Right atrium auricular region (tissue), 2 donors: ENCODE measurements around the gene GPC3. TPM values are rescaled to one million over a fixed set of nuclear protein-coding genes. Genes with fewer than 3 reads are reported as not detected.
"Not testable (repeated sequence)": the region's sequence is repeated elsewhere in the genome, so short reads cannot be mapped to it uniquely, and the experiment has no call there.

Experiments
- DNase-seq: peaks from one replicate; pipeline ENCODE4 v3.0.0-alpha.2; 2019; ENCODE audit warnings: low spot score
- H3K27ac ChIP-seq, 2 donors: fragments of 200-600 bp; sonication (generic); 1 replicate in 1 of 2; 2 replicates in 1 of 2; pipeline ENCODE4 v1.5.1; 2016 to 2019
- H3K27me3 ChIP-seq, 2 donors: fragments of 200-600 bp; sonication (generic); one replicate each; pipeline versions ENCODE4 v1.5.1 to v1.6.0; 2017 to 2019
- H3K36me3 ChIP-seq: fragments of 200-600 bp; sonication (generic); one replicate; pipeline ENCODE4 v1.5.1; 2016
- H3K4me1 ChIP-seq, 2 donors: fragments of 200-600 bp; sonication (generic); one replicate each; pipeline versions ENCODE4 v1.5.1 to v1.6.0; 2017 to 2019
- H3K4me3 ChIP-seq, 2 donors: fragments of 200-600 bp; sonication (generic); 1 replicate in 1 of 2; 2 replicates in 1 of 2; pipeline ENCODE4 v1.5.1; 2017 to 2019; ENCODE audit warnings: mild to moderate bottlenecking in 1 of 2, moderate library complexity in 1 of 2
- H3K9me3 ChIP-seq, 2 donors: fragments of 200-600 bp; sonication (generic); one replicate each; pipeline ENCODE4 v1.5.1; 2019
- total RNA-seq, 2 donors: library from RNA; depleted of rRNA; stranded (reverse); fragments of >200 nt; gene quantifications; one replicate each; pipeline ENCODE4 v1.1.0, GENCODE V29; 2016
- TF ChIP-seq, protein P1 (sequence below), 2 donors: fragments of 200-600 bp; sonication (generic); IDR thresholded peaks; one replicate each; pipeline ENCODE4 v1.5.1; 2019; ENCODE audit warnings: antibody characterized with exemption in 2 of 2

The GPC3 gene
- total RNA-seq, 2 donors from 2014 or later = 3.5 to 18.6 TPM

DNA sequence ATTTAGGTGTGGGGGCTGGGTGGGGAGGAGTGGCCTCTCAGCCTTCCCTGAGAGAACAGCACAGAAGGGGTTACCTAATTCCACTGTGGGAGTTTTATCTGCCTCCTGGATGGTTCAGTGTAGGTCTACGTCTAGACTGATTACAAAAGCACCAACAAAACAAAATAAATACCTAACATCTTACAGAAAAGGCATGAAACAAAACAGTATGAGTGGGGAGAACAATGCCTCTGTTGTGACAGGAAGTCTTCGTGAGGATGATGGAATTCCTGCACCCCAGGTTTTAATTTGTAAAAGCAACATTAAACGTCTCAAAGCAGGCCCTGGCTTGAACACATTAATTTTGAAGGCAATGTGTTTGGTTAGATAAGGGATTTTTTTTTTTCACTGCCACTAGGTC lies 458.0 kb downstream of the GPC3 start:
- TF ChIP-seq, protein P1, sequence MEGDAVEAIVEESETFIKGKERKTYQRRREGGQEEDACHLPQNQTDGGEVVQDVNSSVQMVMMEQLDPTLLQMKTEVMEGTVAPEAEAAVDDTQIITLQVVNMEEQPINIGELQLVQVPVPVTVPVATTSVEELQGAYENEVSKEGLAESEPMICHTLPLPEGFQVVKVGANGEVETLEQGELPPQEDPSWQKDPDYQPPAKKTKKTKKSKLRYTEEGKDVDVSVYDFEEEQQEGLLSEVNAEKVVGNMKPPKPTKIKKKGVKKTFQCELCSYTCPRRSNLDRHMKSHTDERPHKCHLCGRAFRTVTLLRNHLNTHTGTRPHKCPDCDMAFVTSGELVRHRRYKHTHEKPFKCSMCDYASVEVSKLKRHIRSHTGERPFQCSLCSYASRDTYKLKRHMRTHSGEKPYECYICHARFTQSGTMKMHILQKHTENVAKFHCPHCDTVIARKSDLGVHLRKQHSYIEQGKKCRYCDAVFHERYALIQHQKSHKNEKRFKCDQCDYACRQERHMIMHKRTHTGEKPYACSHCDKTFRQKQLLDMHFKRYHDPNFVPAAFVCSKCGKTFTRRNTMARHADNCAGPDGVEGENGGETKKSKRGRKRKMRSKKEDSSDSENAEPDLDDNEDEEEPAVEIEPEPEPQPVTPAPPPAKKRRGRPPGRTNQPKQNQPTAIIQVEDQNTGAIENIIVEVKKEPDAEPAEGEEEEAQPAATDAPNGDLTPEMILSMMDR (IDR thresholded peaks at IDR 0.05) = no peak
- H3K4me3 ChIP-seq = no peak overlapping the region
- H3K27ac ChIP-seq = no peak overlapping the region
- no peaks in the 10 kb centered on the region for H3K36me3 ChIP-seq
- DNase-seq = no peak
- H3K27me3 ChIP-seq = no peaks in the 10 kb centered on the region
- H3K9me3 ChIP-seq = no peaks in the 10 kb centered on the region
- no peaks in the 10 kb centered on the region for H3K4me1 ChIP-seq

DNA sequence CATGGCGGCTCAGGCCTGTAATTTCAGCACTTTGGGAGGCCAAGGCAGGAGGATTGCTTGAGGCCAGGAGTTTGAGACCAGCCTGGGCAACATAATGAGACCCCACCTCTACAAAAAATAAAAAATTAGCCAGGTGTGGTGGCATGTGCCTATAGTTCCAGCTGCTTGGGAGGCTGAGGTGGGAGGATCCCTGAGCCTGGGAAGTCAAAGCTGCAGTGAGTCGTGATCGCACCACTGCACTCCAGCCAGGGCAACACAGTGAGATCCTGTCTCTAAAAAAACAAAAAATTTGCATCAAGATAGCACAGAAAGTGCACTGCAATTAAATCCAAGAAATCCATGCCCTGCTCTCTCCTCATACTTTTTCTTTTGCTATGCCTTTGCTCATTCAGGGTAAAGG lies 458.6 kb downstream of the GPC3 start:
- DNase-seq, H3K27ac ChIP-seq, H3K4me1 ChIP-seq, H3K9me3 ChIP-seq, H3K27me3 ChIP-seq, H3K4me3 ChIP-seq, H3K36me3 ChIP-seq: not testable (repeated sequence)

DNA sequence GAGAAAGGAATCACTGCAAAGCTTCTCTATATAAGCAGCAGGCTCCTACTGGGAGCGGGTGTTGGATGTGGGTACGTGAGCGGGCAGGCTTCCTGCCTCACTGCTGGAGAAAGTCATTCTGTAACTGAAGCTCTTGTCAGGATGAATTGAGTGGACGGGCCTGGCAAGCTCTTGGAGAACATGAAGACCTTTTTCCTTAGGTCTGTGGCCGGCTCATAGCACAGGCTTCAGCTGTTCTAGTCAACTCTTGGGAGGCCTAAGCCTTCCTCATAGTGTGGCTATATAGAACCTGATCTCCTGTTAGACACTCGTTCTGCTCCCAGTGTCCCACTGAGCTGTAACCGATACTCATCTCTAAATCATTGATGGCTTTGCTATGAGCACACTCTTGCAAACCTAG lies 461.9 kb downstream of the GPC3 start:
- Histone ChIP-seq H3K9me3 (no peaks in the 10 kb centered on the region), H3K4me1 (no peaks in the 10 kb centered on the region), H3K27ac (no peak overlapping the region), H3K27me3 (no peaks in the 10 kb centered on the region), H3K4me3 (no peak overlapping the region), H3K36me3 (no peaks in the 10 kb centered on the region)
- TF ChIP-seq, protein P1 (IDR thresholded peaks at IDR 0.05) = no peak
- no peak for DNase-seq

DNA sequence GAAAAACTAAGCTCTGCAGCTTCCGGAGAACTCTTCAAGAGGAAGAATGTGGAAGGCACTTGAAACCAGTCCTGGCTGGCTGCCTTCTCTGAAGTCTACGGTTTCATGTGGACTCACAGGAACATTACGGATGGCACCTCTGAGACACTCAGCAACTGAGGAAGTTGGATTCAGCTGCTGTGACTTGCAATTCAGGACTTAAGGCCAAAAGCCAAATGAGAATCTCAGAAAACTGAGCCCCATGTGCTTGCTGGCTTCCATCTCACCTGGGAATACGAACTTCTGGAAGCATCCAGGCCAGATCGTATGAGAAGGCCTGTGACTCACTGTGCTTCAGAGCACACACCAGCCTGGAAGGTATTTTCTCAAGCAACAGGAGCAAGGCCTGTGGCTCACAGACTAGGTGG lies 462.3 kb downstream of the GPC3 start:
- DNase-seq = no peak
- Histone ChIP-seq H3K36me3 (no peaks in the 10 kb centered on the region), H3K9me3 (no peaks in the 10 kb centered on the region), H3K4me1 (no peaks in the 10 kb centered on the region), H3K4me3 (no peak overlapping the region), H3K27me3 (no peaks in the 10 kb centered on the region), H3K27ac (no peak overlapping the region)
- TF ChIP-seq, protein P1 (IDR thresholded peaks at IDR 0.05) = no peak

DNA sequence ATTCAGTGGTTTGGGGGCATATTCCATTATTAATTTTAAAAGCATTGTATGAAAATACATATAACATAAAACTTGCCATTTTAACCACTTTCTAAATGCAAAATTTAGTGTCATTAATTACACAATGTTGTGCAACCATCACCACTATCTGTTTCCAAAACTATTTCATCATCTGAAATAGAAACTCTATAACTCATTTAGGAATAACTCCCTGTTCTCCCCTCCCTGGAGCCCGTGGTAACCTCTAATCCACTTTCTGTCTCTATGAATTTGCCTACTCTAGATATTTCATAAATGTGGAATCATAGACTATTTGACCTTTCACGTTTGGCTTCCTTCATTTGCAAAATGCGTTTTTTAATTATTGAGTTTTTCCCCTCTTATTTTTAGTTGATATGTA lies 468.7 kb downstream of the GPC3 start:
- Histone ChIP-seq H3K27ac (no peak overlapping the region), H3K9me3 (no peaks in the 10 kb centered on the region), H3K36me3 (no peaks in the 10 kb centered on the region), H3K4me1 (no peaks in the 10 kb centered on the region), H3K4me3 (no peak overlapping the region), H3K27me3 (no peaks in the 10 kb centered on the region)
- TF ChIP-seq, protein P1 (IDR thresholded peaks at IDR 0.05) = no peak
- DNase-seq = no peak

DNA sequence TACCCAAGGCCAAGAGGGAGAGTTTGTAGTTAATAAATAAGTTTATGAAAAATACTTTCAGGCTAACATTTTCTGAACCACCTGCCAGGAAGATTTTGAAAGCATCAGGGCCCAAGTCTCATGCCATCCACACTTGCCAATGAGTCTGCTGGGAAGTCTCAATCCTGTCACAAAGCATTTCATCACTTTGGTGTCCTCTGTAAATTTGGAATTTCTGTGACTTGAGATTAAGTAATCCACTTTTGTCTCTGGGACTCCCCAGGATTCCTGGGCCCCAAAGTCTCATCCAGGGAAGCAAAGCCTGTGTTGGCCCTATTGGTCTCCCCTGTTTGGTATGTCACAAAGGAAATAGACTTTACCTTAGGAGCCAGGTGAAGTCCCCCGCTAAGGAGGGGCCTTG lies 470.9 kb downstream of the GPC3 start:
- Histone ChIP-seq H3K4me1 (no peaks in the 10 kb centered on the region), H3K27ac (no peak overlapping the region), H3K9me3 (no peaks in the 10 kb centered on the region), H3K27me3 (no peaks in the 10 kb centered on the region), H3K36me3 (no peaks in the 10 kb centered on the region), H3K4me3 (no peak overlapping the region)
- TF ChIP-seq, protein P1 (IDR thresholded peaks at IDR 0.05) = no peak
- no peak for DNase-seq
